ENCODE measurements around the gene MTHFD1.

The MTHFD1 gene

GRCh38 chr14:64409126-64409920 lies 21.2 kb downstream of the MTHFD1 start:
- DNase-seq = no peak

- DNase-seq = no peak
Measured at GRCh38 chr14:64410084-64410774, 22.1 kb downstream of the MTHFD1 start.

- no peak for DNase-seq
Measured at GRCh38 chr14:64411001-64411400, 22.8 kb downstream of the MTHFD1 start.

- no peak for DNase-seq
Measured at GRCh38 chr14:64412237-64412636, 24.1 kb downstream of the MTHFD1 start.

GRCh38 chr14:64416348-64416932 lies 28.3 kb downstream of the MTHFD1 start:
- DNase-seq = no peak

GRCh38 chr14:64417055-64417770 lies 29.1 kb downstream of the MTHFD1 start:
- no peak for DNase-seq

GRCh38 chr14:64417771-64418125 lies 29.6 kb downstream of the MTHFD1 start:
- DNase-seq = no peak

- no peak for DNase-seq
Measured at GRCh38 chr14:64419003-64419402, 30.9 kb downstream of the MTHFD1 start.

- DNase-seq = no peak
Measured at GRCh38 chr14:64421166-64421565, 33.0 kb downstream of the MTHFD1 start.

GRCh38 chr14:64422005-64422404 lies 33.9 kb downstream of the MTHFD1 start:
- no peak for DNase-seq

- DNase-seq = no peak
Measured at GRCh38 chr14:64422756-64423155, 34.6 kb downstream of the MTHFD1 start.

- no peak for DNase-seq
Measured at GRCh38 chr14:64423987-64424386, 35.8 kb downstream of the MTHFD1 start.

- DNase-seq = no peak
Measured at GRCh38 chr14:64434528-64434927, 46.4 kb downstream of the MTHFD1 start.

- no peak for DNase-seq
Measured at GRCh38 chr14:64438181-64438841, 50.2 kb downstream of the MTHFD1 start.

GRCh38 chr14:64439141-64439540 lies 51.0 kb downstream of the MTHFD1 start:
- no peak for DNase-seq

- no peak for DNase-seq
Measured at GRCh38 chr14:64440494-64440893, 52.3 kb downstream of the MTHFD1 start.

GRCh38 chr14:64442300-64442988 lies 54.3 kb downstream of the MTHFD1 start:
- no peak for DNase-seq

- DNase-seq = no peak
Measured at GRCh38 chr14:64444140-64444539, 56.0 kb downstream of the MTHFD1 start.

- DNase-seq = peak; percentile 80
Measured at GRCh38 chr14:64444984-64445845, 57.1 kb downstream of the MTHFD1 start.

- no peak for DNase-seq
Measured at GRCh38 chr14:64447876-64448670, 59.9 kb downstream of the MTHFD1 start.

Data from activated effector memory CD4-positive, alpha-beta T cell treated with anti-CD3 and anti-CD28 coated beads, Interleukin-2, amount 50 U/mL, for 16 hours (primary cell).